ENCODE data around the gene OSCP1. TPM values are rescaled to one million over a fixed set of nuclear protein-coding genes. Genes with fewer than 3 reads are reported as not detected.

The OSCP1 gene
- total RNA-seq, 1 donor from 2014 or later = 1.2 TPM

DNA sequence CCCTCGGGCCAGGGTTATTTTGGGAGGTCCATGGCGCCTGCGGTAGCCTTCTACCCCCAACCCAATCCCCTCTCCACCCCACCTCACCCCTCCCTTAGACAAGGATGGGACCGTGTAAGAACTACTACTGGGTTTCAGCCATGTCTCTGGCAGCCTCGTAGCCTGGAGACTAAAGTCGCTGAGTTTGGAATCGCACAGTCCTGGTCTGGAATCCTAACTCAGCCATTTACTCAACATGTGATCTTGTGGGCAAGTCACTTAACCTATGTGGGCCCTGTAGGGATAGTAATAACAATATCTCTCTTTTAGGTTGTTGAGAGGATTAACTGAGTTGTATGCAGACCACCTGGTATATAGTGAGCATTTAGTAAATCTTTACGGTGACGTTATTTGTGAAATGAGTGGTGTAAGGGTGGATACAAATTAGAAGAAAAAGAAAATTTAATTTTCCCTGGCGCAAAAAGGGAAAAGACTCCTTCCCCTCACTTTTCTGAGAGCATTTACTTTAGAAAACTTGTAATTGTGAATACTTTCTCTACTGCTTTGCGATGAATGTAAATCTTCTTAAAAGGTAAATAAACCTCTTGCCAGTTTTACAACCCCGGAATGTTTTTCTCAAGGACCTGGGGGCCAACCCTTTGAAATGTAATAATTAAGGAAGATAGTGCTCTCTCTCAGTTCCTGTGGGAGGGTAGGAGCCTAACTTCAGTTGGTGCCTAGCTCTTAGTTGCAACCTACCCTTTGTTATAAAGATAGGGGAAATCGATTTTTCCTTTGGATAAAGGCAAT is 14.5 kb upstream of the OSCP1 start:
- Mint-ChIP-seq H3K27ac (peak overlapping the region; percentile 98), H3K9me3 (no peaks in the 10 kb centered on the region), H3K36me3 (ENCODE audit: low read depth) (peaks cover 31% of the 10 kb centered on the region), H3K4me1 (peaks cover 27% of the 10 kb centered on the region), H3K27me3 (no peaks in the 10 kb centered on the region), H3K4me3 (peak overlapping the region; percentile 96)
- DNase-seq (no peak), ATAC-seq (ENCODE audit: low read depth) (peak; percentile 54)
- intact Hi-C loops (cut with micrococcal nuclease) = loop anchor here (1.0 to 5.0 kb wide), 3 partner anchors 14 to 1133 kb away; partner anchors contain the start of genes GNL2, OSCP1 and TRAPPC3
- CTCF ChIA-PET = no interaction called here
- POLR2A ChIA-PET = interaction anchor here (0.6 to 6.0 kb wide), 20 partner anchors 9 to 1226 kb away, joined by 3 to 114 read pairs (median 4); partner anchors contain the start of genes MEAF6, OSCP1, SH3D21 and THRAP3
- TF ChIP-seq, protein P1, sequence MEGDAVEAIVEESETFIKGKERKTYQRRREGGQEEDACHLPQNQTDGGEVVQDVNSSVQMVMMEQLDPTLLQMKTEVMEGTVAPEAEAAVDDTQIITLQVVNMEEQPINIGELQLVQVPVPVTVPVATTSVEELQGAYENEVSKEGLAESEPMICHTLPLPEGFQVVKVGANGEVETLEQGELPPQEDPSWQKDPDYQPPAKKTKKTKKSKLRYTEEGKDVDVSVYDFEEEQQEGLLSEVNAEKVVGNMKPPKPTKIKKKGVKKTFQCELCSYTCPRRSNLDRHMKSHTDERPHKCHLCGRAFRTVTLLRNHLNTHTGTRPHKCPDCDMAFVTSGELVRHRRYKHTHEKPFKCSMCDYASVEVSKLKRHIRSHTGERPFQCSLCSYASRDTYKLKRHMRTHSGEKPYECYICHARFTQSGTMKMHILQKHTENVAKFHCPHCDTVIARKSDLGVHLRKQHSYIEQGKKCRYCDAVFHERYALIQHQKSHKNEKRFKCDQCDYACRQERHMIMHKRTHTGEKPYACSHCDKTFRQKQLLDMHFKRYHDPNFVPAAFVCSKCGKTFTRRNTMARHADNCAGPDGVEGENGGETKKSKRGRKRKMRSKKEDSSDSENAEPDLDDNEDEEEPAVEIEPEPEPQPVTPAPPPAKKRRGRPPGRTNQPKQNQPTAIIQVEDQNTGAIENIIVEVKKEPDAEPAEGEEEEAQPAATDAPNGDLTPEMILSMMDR (IDR thresholded peaks at IDR 0.05) = no peak

DNA sequence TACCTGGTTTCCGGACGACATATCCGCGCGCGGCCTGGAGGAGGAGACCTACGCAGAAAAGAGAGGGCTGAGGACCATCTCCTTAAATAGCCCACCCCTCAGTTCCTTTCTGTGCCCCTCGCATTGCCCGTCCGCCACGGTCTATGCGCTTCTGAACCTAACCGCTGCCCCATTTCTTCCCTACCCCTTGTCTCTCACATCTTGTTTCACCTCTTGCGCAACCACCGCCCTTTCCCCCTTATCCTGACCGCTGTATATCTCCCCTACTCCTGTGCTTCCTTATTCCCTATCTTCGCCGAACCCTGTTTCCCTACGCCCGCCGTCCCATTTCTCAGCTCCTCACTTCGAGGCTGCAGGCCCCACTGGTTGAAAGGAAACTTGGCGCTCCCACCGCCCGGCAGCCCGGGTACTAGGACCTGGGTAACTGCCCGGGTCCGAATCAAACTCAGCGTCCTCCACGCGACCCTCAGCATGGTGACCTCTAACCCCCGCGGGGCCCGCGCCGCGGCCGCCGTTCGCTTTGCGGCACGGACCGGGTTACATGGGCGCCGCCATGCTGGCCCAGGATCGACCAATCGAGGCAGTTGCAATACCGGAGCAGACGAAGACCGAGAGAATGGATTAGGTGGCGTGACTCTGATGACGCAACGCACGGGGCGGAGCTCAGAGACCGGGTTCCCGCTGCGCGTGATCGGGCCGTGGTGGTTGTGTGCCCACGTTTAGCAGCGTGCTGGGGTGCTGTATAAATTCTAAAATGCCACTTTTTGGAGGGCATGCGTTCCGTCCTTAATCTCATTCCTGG is 13.8 kb upstream of the OSCP1 start, which contains the start of gene MRPS15:
TSS of gene MRPS15 (minus strand) at position 582 of the 802 bp plus-strand sequence. CDS start at position 473, 109 bp downstream.
- Mint-ChIP-seq H3K4me1 (peaks cover 27% of the 10 kb centered on the region), H3K27ac (peak within 1 kb of the TSS; percentile 98), H3K36me3 (ENCODE audit: low read depth) (peaks cover 38% of the 10 kb centered on the region), H3K9me3 (no peaks in the 10 kb centered on the region), H3K4me3 (peak within 1 kb of the TSS; percentile 96), H3K27me3 (no peaks in the 10 kb centered on the region)
- ChIA-PET POLR2A (interaction anchor here (0.6 to 6.0 kb wide), 20 partner anchors 9 to 1226 kb away, joined by 3 to 114 read pairs (median 4); partner anchors contain the start of genes MEAF6, OSCP1, SH3D21 and THRAP3), CTCF (no interaction called here)
- ATAC-seq (ENCODE audit: low read depth) (peak; percentile 95), DNase-seq (peak; percentile 90)
- intact Hi-C loops (cut with micrococcal nuclease) = loop anchor here (1.0 to 5.0 kb wide), 3 partner anchors 14 to 1133 kb away; partner anchors contain the start of genes GNL2, OSCP1 and TRAPPC3
- TF ChIP-seq, protein P1 (IDR thresholded peaks at IDR 0.05) = no peak

DNA sequence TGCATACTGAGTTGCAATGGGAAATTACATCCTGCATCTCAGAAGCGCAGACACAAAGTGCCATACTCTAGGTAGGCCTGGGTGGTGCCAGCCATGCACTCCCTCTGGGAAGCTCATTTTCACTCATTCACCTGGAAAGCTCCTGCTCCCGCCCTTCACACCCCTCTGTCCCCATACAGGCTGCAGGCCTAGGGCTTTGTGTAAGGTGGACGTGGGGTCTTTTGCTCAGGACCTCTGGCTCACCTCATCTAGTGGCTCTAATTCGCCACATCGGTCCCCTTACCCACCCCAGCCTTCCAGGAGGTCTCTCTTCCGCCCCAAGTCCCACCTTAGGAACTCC is 13.2 kb upstream of the OSCP1 start:
- peaks cover 32% of the 10 kb centered on the region for H3K4me1 Mint-ChIP-seq
- peak overlapping the region; percentile 98 for H3K27ac Mint-ChIP-seq
- H3K27me3 Mint-ChIP-seq = no peaks in the 10 kb centered on the region
- POLR2A ChIA-PET = interaction anchor here (0.9 to 6.0 kb wide), 11 partner anchors 8 to 1014 kb away, joined by 3 to 114 read pairs (median 4); partner anchors contain the start of genes OSCP1, SH3D21, THRAP3 and TRAPPC3
- H3K4me3 Mint-ChIP-seq = peak overlapping the region; percentile 96
- no peak for DNase-seq
- H3K9me3 Mint-ChIP-seq = no peaks in the 10 kb centered on the region
- intact Hi-C loops (cut with micrococcal nuclease) = loop anchor here (5.0 kb wide), 1 partner anchor 1134 kb away; the partner anchor contains the start of gene GNL2
- ATAC-seq (ENCODE audit: low read depth) = no peak
- CTCF ChIA-PET = no interaction called here
- peaks cover 43% of the 10 kb centered on the region for H3K36me3 Mint-ChIP-seq (ENCODE audit: low read depth)
- TF ChIP-seq, protein P1 (IDR thresholded peaks at IDR 0.05) = no peak

DNA sequence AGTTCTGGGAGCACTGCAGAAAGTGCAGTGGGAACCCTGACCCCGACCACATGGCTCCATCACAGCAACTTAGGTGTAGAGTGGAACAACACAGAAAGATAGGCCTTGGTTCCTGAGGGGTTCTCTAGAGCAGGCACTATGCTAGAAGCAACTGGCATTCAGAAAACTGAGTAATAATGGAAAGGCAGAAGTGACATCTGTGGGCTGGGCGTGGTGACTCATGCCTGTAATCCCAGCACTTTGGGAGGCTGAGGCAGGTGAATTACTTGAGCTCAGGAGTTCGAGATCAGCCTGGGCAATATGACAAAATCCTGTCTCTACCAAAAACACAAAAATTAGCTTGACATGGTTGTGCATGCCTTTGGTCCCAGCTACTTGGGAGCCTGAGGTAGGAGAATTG is 8.7 kb upstream of the OSCP1 start:
- ATAC-seq (ENCODE audit: low read depth) (peak; percentile 65), DNase-seq (no peak)
- Mint-ChIP-seq H3K36me3 (ENCODE audit: low read depth) (peaks cover 76% of the 10 kb centered on the region), H3K27ac (no peak overlapping the region), H3K9me3 (no peaks in the 10 kb centered on the region), H3K4me1 (peaks cover 24% of the 10 kb centered on the region), H3K27me3 (no peaks in the 10 kb centered on the region), H3K4me3 (no peak overlapping the region)
- TF ChIP-seq, protein P1 (IDR thresholded peaks at IDR 0.05) = no peak
- POLR2A ChIA-PET = interaction anchor here (0.7 to 1.6 kb wide), 2 partner anchors 8 to 779 kb away, joined by 7 to 21 read pairs; partner anchors contain the start of gene OSCP1
- intact Hi-C loops (cut with micrococcal nuclease) = no loop called here
- CTCF ChIA-PET = no interaction called here
